MM.1S (cell line): ENCODE results near the gene FHIT.

ENCODE experiments used
- DNase-seq: peaks from one replicate; pipeline ENCODE4 v3.0.0-alpha.2; 2015
- H2AFZ ChIP-seq: fragments of 300-600 bp; sonication (generic); 2 replicates; pipeline ENCODE4 v1.6.0; 2016; ENCODE audit warnings: antibody characterized with exemption, low read length
- H3F3A ChIP-seq: fragments of 300-600 bp; sonication (generic); 2 replicates; pipeline ENCODE4 v1.6.1; 2016; ENCODE audit warnings: mild to moderate bottlenecking, antibody characterized with exemption, low read length, moderate library complexity, mixed read lengths; ENCODE audit not compliant: insufficient read depth
- H3K27ac ChIP-seq: fragments of 300-600 bp; sonication (generic); 2 replicates; pipeline ENCODE4 v1.5.1; 2016; ENCODE audit warnings: mild to moderate bottlenecking, low read length
- H3K27me3 ChIP-seq: fragments of 300-600 bp; sonication (generic); replicated peaks from 2 replicates; pipeline ENCODE4 v1.6.0; 2016; ENCODE audit warnings: low read length; ENCODE audit not compliant: insufficient read depth
- H3K36me3 ChIP-seq: fragments of 300-600 bp; sonication (generic); replicated peaks from 2 replicates; pipeline ENCODE4 v1.6.1; 2016; ENCODE audit warnings: mild to moderate bottlenecking, low read length, mixed read lengths; ENCODE audit not compliant: insufficient read depth
- H3K4me1 ChIP-seq: fragments of 300-600 bp; sonication (generic); 2 replicates; pipeline ENCODE4 v1.6.1; 2016; ENCODE audit warnings: low read length, mixed read lengths
- H3K4me2 ChIP-seq: fragments of 300-600 bp; sonication (generic); 2 replicates; pipeline ENCODE4 v1.6.0; 2016; ENCODE audit warnings: low read depth, low read length
- H3K4me3 ChIP-seq: fragments of 300-600 bp; sonication (generic); 2 replicates; pipeline ENCODE4 v1.5.1; 2016; ENCODE audit warnings: low read length, mixed read lengths
- H3K79me2 ChIP-seq: fragments of 300-600 bp; sonication (generic); 2 replicates; pipeline ENCODE4 v1.6.1; 2016; ENCODE audit warnings: mixed run types, low read length, mixed read lengths
- H3K9ac ChIP-seq: fragments of 300-600 bp; sonication (generic); 2 replicates; pipeline ENCODE4 v1.6.1; 2016; ENCODE audit warnings: low read length, mixed read lengths
- H3K9me2 ChIP-seq: fragments of 300-600 bp; sonication (generic); replicated peaks from 2 replicates; pipeline ENCODE4 v1.6.1; 2016; ENCODE audit warnings: mild to moderate bottlenecking, low read length, mixed read lengths; ENCODE audit not compliant: insufficient read depth
- H3K9me3 ChIP-seq: fragments of 300-600 bp; sonication (generic); replicated peaks from 2 replicates; pipeline ENCODE4 v1.6.1; 2016; ENCODE audit warnings: mild to moderate bottlenecking, low read length, mixed read lengths; ENCODE audit not compliant: insufficient read depth
- H4K20me1 ChIP-seq: fragments of 300-600 bp; sonication (generic); 2 replicates; pipeline ENCODE4 v1.6.1; 2016; ENCODE audit warnings: mild to moderate bottlenecking, low read length, moderate library complexity, mixed read lengths; ENCODE audit not compliant: insufficient read depth
- CTCF ChIP-seq: fragments of 300-600 bp; sonication (generic); IDR thresholded peaks from 2 replicates; pipeline ENCODE4 v1.5.1; 2016; ENCODE audit warnings: antibody characterized with exemption, low read length, mixed read lengths
- EZH2 ChIP-seq: fragments of 300-600 bp; sonication (generic); optimal IDR thresholded peaks from 2 replicates; pipeline ENCODE3; 2017; ENCODE audit warnings: low read depth, mild to moderate bottlenecking, antibody characterized with exemption, low read length, mixed read lengths
- EZH2phosphoT487 ChIP-seq: fragments of 300-600 bp; sonication (generic); IDR thresholded peaks from 2 replicates; pipeline ENCODE4 v1.6.1; 2018; ENCODE audit warnings: antibody characterized with exemption, low read length

The FHIT gene

DNA sequence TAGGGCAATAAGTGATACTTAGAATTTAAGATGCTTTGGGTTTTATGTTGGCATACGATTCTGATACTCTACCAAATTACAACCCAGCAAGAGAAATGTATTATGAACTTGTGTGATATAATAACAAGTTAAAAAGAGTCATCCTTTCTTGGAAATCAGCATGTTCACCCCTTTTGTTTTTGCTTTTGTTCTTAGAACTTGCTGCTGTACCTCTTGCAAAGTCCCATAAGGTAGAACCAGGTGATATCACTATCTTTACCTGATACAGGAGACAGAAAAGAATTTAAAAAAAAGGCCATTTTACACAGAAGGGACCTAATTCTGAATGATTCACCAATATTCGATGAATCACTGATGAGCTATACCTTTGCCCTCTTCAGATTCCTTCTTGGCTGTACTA, 810.4 kb downstream of the FHIT start:
- no peaks in the 10 kb centered on the region for H3K27me3 ChIP-seq
- no peaks in the 10 kb centered on the region for H3K9me2 ChIP-seq

GRCh38 chr3:60435941-60436650, 815.2 kb downstream of the FHIT start:
- Histone ChIP-seq H3K79me2 (no peaks in the 10 kb centered on the region), H4K20me1 (no peaks in the 10 kb centered on the region), H3K9ac (no peak overlapping the region), H3F3A (no peaks in the 10 kb centered on the region), H3K36me3 (no peaks in the 10 kb centered on the region), H3K4me2 (no peak overlapping the region), H2AFZ (no peak overlapping the region), H3K27ac (no peak overlapping the region), H3K9me3 (no peaks in the 10 kb centered on the region), H3K27me3 (no peaks in the 10 kb centered on the region), H3K9me2 (no peaks in the 10 kb centered on the region), H3K4me3 (no peak overlapping the region), H3K4me1 (no peaks in the 10 kb centered on the region)
- TF ChIP-seq EZH2phosphoT487 (no peak), CTCF (no peak), EZH2 (no peak)
- no peak for DNase-seq

More for the DNA sequence above, 810.4 kb downstream of the FHIT start:
- H2AFZ ChIP-seq, result no peak overlapping the region
- no peak for TF ChIP-seq CTCF
- TF ChIP-seq EZH2, result no peak
- TF ChIP-seq EZH2phosphoT487, result no peak
- H3K9ac ChIP-seq, result no peak overlapping the region
- no peaks in the 10 kb centered on the region for H3K79me2 ChIP-seq
- no peak overlapping the region for H3K4me3 ChIP-seq
- H4K20me1 ChIP-seq, result no peaks in the 10 kb centered on the region
- no peak overlapping the region for H3K27ac ChIP-seq
- H3F3A ChIP-seq, result no peaks in the 10 kb centered on the region
- H3K4me2 ChIP-seq, result no peak overlapping the region
- H3K4me1 ChIP-seq, result no peaks in the 10 kb centered on the region
- DNase-seq, result no peak
- no peaks in the 10 kb centered on the region for H3K36me3 ChIP-seq
- no peaks in the 10 kb centered on the region for H3K9me3 ChIP-seq

- Histone ChIP-seq H3F3A (no peaks in the 10 kb centered on the region), H2AFZ (no peak overlapping the region), H3K9me3 (no peaks in the 10 kb centered on the region), H4K20me1 (no peaks in the 10 kb centered on the region), H3K4me1 (no peaks in the 10 kb centered on the region), H3K27ac (no peak overlapping the region), H3K4me2 (no peak overlapping the region), H3K79me2 (no peaks in the 10 kb centered on the region), H3K9ac (no peak overlapping the region), H3K27me3 (no peaks in the 10 kb centered on the region), H3K9me2 (no peaks in the 10 kb centered on the region), H3K36me3 (no peaks in the 10 kb centered on the region), H3K4me3 (no peak overlapping the region)
- TF ChIP-seq EZH2 (no peak), CTCF (no peak), EZH2phosphoT487 (no peak)
- DNase-seq, result no peak
Observed at GRCh38 chr3:60434950-60435349, 816.3 kb downstream of the FHIT start.
